ENCODE measurements around the gene MC1R. TPM values are rescaled to one million over a fixed set of nuclear protein-coding genes. Genes with fewer than 3 reads are reported as not detected.

The MC1R gene
- total RNA-seq, 2 experiments from 2014 or later = 6.7 to 6.9 TPM

DNA sequence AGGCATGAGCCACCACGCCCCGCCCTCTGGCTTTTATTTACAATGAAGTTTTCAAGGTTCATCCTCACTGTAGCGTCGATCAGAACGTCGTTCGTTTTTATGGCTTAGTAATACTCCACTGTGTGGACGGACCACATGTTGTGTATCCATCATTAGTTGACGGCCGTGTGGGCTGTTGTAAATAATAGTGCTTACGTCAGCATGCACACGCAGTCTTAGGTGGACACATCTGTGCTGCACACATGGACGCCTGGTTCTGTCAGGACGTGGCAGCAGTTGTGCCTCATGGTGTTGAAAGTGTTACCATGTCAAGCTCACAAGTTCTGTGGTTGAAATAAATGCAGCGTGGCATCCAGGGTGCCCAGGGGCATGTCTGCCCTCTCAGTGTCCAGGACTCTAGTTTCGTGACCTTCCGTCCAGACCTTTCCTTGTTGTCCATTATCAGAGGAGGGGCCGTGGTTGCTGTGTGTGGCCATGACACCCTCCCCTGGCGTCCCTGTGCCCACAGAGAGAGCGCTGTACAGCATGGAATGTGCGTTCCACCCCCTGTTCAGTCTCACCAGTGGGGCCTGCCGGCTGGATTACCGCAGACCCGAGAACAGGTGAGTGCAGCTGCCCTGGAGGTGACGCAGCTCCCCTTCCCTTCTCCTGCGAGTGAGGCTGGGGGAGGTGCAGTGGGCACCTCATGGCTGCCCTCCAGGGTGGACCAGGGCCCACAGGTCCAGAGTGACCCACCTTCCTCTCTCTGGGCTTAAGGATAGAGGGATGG, 23.0 kb upstream of the MC1R start:
- H3K27me3 Mint-ChIP-seq = no peaks in the 10 kb centered on the region
- Histone ChIP-seq H3K27ac (ENCODE audit: low read depth in 1 of 2, low read length in 2 of 2) (no peak overlapping the region), H3K4me3 (ENCODE audit: low read length) (no peak overlapping the region), H3K9me3 (ENCODE audit: control insufficient read depth in 1 of 2, insufficient read depth in 1 of 2, low read length in 2 of 2) (no peaks in the 10 kb centered on the region), H3K27me3 (ENCODE audit: control insufficient read depth in 1 of 2, insufficient read depth in 2 of 2, low read length in 2 of 2) (no peaks in the 10 kb centered on the region), H3K36me3 (ENCODE audit: insufficient read depth, low read length) (peaks cover 87% of the 10 kb centered on the region), H3K4me1 (ENCODE audit: insufficient read depth, low read length) (peaks cover 3% of the 10 kb centered on the region)
- ATAC-seq (ENCODE audit: poor library complexity) (no peak), DNase-seq (no peak)
- ChIA-PET POLR2A (no interaction called here), CTCF (no interaction called here)
- H3K4me3 Mint-ChIP-seq = no peak overlapping the region
- H3K27ac Mint-ChIP-seq = no peak overlapping the region
- intact Hi-C loops (cut with DNase I, micrococcal nuclease) = no loop called here
- TF ChIP-seq, protein P1, sequence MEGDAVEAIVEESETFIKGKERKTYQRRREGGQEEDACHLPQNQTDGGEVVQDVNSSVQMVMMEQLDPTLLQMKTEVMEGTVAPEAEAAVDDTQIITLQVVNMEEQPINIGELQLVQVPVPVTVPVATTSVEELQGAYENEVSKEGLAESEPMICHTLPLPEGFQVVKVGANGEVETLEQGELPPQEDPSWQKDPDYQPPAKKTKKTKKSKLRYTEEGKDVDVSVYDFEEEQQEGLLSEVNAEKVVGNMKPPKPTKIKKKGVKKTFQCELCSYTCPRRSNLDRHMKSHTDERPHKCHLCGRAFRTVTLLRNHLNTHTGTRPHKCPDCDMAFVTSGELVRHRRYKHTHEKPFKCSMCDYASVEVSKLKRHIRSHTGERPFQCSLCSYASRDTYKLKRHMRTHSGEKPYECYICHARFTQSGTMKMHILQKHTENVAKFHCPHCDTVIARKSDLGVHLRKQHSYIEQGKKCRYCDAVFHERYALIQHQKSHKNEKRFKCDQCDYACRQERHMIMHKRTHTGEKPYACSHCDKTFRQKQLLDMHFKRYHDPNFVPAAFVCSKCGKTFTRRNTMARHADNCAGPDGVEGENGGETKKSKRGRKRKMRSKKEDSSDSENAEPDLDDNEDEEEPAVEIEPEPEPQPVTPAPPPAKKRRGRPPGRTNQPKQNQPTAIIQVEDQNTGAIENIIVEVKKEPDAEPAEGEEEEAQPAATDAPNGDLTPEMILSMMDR (IDR thresholded peaks at IDR 0.05) = no peak
- H3K4me1 Mint-ChIP-seq (ENCODE audit: low read depth) = no peaks in the 10 kb centered on the region
- H3K9me3 Mint-ChIP-seq = no peaks in the 10 kb centered on the region
- peaks cover 89% of the 10 kb centered on the region for H3K36me3 Mint-ChIP-seq (ENCODE audit: low read depth)

DNA sequence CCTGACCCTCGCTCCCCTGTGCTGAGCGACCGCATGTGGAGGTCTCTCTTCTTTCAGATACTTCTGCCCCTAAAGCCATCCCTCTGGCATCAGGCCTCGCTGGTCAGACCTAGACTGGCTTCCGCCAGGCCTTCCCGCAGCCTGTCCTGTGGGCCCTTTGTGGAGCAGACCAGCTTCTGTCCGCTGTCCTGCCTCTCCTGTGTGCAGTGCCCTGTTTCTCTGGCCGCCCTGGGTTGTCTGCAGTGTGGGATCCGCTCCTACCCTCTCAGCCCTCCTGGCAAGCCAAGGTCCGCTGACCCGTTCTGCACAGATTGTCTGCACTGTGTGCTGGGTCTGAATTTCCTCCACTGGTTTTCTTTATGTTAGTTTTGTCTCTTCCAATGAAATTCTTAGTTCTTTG, 21.5 kb upstream of the MC1R start:
- ChIA-PET POLR2A (no interaction called here), CTCF (no interaction called here)
- ATAC-seq (ENCODE audit: poor library complexity) = no peak
- H3K4me3 Mint-ChIP-seq = no peak overlapping the region
- no peaks in the 10 kb centered on the region for H3K27me3 Mint-ChIP-seq
- Histone ChIP-seq H3K4me3 (ENCODE audit: low read length) (no peak overlapping the region), H3K27me3 (ENCODE audit: control insufficient read depth in 1 of 2, insufficient read depth in 2 of 2, low read length in 2 of 2) (no peaks in the 10 kb centered on the region), H3K4me1 (ENCODE audit: insufficient read depth, low read length) (no peaks in the 10 kb centered on the region), H3K27ac (ENCODE audit: low read depth in 1 of 2, low read length in 2 of 2) (no peak overlapping the region), H3K36me3 (ENCODE audit: insufficient read depth, low read length) (peaks cover 78% of the 10 kb centered on the region), H3K9me3 (ENCODE audit: control insufficient read depth in 1 of 2, insufficient read depth in 1 of 2, low read length in 2 of 2) (no peaks in the 10 kb centered on the region)
- no peak for DNase-seq
- intact Hi-C loops (cut with DNase I, micrococcal nuclease) = no loop called here
- H3K4me1 Mint-ChIP-seq (ENCODE audit: low read depth) = no peaks in the 10 kb centered on the region
- TF ChIP-seq, protein P1 (IDR thresholded peaks at IDR 0.05) = no peak
- no peak overlapping the region for H3K27ac Mint-ChIP-seq
- H3K36me3 Mint-ChIP-seq (ENCODE audit: low read depth) = peaks cover 79% of the 10 kb centered on the region
- H3K9me3 Mint-ChIP-seq = no peaks in the 10 kb centered on the region

DNA sequence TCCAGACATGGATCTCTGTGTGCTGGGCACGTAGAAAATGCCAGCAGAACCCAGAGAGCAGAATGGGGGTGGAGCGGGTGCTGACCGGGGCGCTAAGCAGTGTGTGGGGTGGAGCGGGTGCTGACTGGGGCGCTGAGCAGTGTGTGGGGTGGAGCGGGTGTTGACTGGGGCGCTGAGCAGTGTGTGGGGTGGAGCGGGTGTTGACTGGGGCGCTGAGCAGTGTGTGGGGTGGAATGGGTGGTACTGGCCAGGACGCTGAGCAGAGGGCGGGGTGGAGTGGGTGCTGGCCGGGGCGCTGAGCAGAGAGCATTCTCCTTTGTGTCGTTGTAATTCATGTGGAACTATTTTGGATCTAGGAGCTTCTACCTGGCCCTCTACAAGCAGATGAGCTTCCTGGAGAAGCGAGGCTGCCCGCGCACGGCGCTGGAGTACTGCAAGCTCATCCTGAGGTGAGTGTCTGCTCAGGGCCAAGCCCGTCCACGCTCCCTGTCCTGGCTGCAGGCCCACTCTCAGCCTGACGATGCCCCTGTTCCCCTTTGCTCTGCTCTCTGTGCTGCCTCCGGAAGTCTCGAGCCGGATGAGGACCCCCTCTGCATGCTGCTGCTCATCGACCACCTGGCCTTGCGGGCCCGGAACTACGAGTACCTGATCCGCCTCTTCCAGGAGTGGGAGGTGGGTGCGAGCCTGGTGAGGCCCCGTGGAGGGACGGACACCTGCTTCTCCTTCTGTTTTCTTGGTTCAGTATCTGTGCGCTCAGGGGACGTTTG, 20.3 kb upstream of the MC1R start:
- Histone ChIP-seq H3K4me3 (ENCODE audit: low read length) (no peak overlapping the region), H3K27ac (ENCODE audit: low read depth in 1 of 2, low read length in 2 of 2) (no peak overlapping the region), H3K4me1 (ENCODE audit: insufficient read depth, low read length) (no peaks in the 10 kb centered on the region), H3K27me3 (ENCODE audit: control insufficient read depth in 1 of 2, insufficient read depth in 2 of 2, low read length in 2 of 2) (no peaks in the 10 kb centered on the region), H3K9me3 (ENCODE audit: control insufficient read depth in 1 of 2, insufficient read depth in 1 of 2, low read length in 2 of 2) (no peaks in the 10 kb centered on the region), H3K36me3 (ENCODE audit: insufficient read depth, low read length) (peaks cover 74% of the 10 kb centered on the region)
- H3K27me3 Mint-ChIP-seq = no peaks in the 10 kb centered on the region
- peaks cover 74% of the 10 kb centered on the region for H3K36me3 Mint-ChIP-seq (ENCODE audit: low read depth)
- DNase-seq (no peak), ATAC-seq (ENCODE audit: poor library complexity) (no peak)
- H3K27ac Mint-ChIP-seq = no peak overlapping the region
- TF ChIP-seq, protein P1 (IDR thresholded peaks at IDR 0.05) = no peak
- no peaks in the 10 kb centered on the region for H3K4me1 Mint-ChIP-seq (ENCODE audit: low read depth)
- intact Hi-C loops (cut with DNase I, micrococcal nuclease) = no loop called here
- POLR2A ChIA-PET = interaction anchor here (1.6 kb wide), 1 partner anchor 25 kb away, joined by 5 read pairs; the partner anchor contains the start of gene TCF25
- H3K4me3 Mint-ChIP-seq = peak overlapping the region; percentile 7
- no peaks in the 10 kb centered on the region for H3K9me3 Mint-ChIP-seq
- CTCF ChIA-PET = no interaction called here
